Measurements from ENCODE around the gene CD99L2.

DNA sequence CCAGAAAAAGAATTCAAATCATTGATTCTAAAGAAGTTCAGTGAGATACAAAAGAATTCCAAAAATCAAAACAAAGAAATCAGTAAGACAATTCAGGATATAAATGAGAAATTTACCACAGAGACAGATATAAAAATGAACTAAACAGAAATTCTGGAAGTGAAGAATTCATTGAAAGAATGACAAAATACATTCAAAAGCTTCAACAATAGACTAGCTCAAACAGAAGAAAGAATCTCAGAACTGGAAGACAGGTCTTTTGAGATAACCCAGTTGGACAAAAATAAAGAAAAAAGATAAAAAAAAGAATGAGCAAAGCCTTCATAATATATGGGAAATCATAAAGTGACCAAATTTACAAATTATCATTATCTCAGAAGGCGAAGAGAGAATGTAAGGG, 41.7 kb downstream of the CD99L2 start:
- TF ChIP-seq POLR2AphosphoS5 (IDR thresholded peaks at IDR 0.05) = no peak
- TF ChIP-seq EP300 (IDR thresholded peaks at IDR 0.05) = no peak
- no peak for TF ChIP-seq CTCF (IDR thresholded peaks at IDR 0.05)
- TF ChIP-seq POLR2A (IDR thresholded peaks at IDR 0.05) = no peak

Measured in gastroesophageal sphincter (tissue), 3 donors.